CD4-positive, alpha-beta T cell treated with Interleukin-4 for 4 hours (primary cell): ENCODE measurements around the gene H3-3A.

Source experiments
- DNase-seq: peaks from one replicate; pipeline ENCODE4 v3.0.0-alpha.2; 2020

Gene H3-3A

GRCh38 chr1:226054519-226055327 lies 7.8 kb upstream of the H3-3A start:
- DNase-seq = no peak

- DNase-seq = no peak
Measured at GRCh38 chr1:226059709-226060108, 2.8 kb upstream of the H3-3A start.

- no peak for DNase-seq
Measured at GRCh38 chr1:226060427-226060826, 2.1 kb upstream of the H3-3A start.

- no peak for DNase-seq
Measured at GRCh38 chr1:226061068-226061840, 1.3 kb upstream of the H3-3A start.

GRCh38 chr1:226061841-226062557 lies 517 bp upstream of the H3-3A start:
- peak; percentile 23 for DNase-seq

- DNase-seq = peak; percentile 44
Measured at GRCh38 chr1:226063224-226063976, 884 bp downstream of the H3-3A start.

GRCh38 chr1:226063977-226064815 lies 1.7 kb downstream of the H3-3A start:
- DNase-seq = peak; percentile 42

GRCh38 chr1:226064816-226065248 lies 2.3 kb downstream of the H3-3A start:
- DNase-seq = peak; percentile 70

- DNase-seq = no peak
Measured at GRCh38 chr1:226066415-226067078, 4.0 kb downstream of the H3-3A start.

GRCh38 chr1:226069811-226070489 lies 7.4 kb downstream of the H3-3A start:
- peak; percentile 17 for DNase-seq

GRCh38 chr1:226072347-226072746 lies 9.8 kb downstream of the H3-3A start:
- no peak for DNase-seq

- DNase-seq = no peak
Measured at GRCh38 chr1:226073184-226073950, 10.9 kb downstream of the H3-3A start.

- DNase-seq = no peak
Measured at GRCh38 chr1:226074046-226074445, 11.5 kb downstream of the H3-3A start.

- DNase-seq = no peak
Measured at GRCh38 chr1:226076378-226076777, 13.9 kb downstream of the H3-3A start.

GRCh38 chr1:226078374-226078773 lies 15.9 kb downstream of the H3-3A start:
- no peak for DNase-seq

GRCh38 chr1:226082587-226082917 lies 20.0 kb downstream of the H3-3A start:
- DNase-seq = no peak

- DNase-seq = no peak
Measured at GRCh38 chr1:226082959-226083301, 20.4 kb downstream of the H3-3A start.

- peak; percentile 87 for DNase-seq
Measured at GRCh38 chr1:226083302-226084101, 21.0 kb downstream of the H3-3A start.

- no peak for DNase-seq
Measured at GRCh38 chr1:226085675-226086285, 23.3 kb downstream of the H3-3A start.
